HepG2 (cell line): Measurements from ENCODE around the gene HOXD8. TPM values are rescaled to one million over a fixed set of nuclear protein-coding genes. Genes with fewer than 3 reads are reported as not detected.

Experiments
- CBX2 ChIP-seq, 2 experiments: fragments of 200-600 bp in 1 of 2; sonication (generic); formaldehyde crosslinking in 1 of 2; IDR thresholded peaks; 2 replicates each; pipeline versions ENCODE4 v1.7.0 to v1.8.1; 2018 to 2022; ENCODE audit warnings: low read depth in 2 of 2, low read length in 1 of 2, mild to moderate bottlenecking in 1 of 2, missing genetic modification reagents in 1 of 2
- EZH2 ChIP-seq: conservative IDR thresholded peaks from 2 replicates; pipeline ENCODE4 v1.6.1; 2012; ENCODE audit warnings: mild to moderate bottlenecking, low read depth, low read length, moderate library complexity
- SP2 ChIP-seq: sonication (generic); formaldehyde crosslinking; IDR thresholded peaks from 2 replicates; pipeline ENCODE4 v1.5.1; 2020; ENCODE audit warnings: mild to moderate bottlenecking, missing genetic modification reagents
- ZFY ChIP-seq: sonication (generic); formaldehyde crosslinking; IDR thresholded peaks from 2 replicates; pipeline ENCODE4 v1.4.0; 2020; ENCODE audit warnings: missing genetic modification reagents
- ZNF33A ChIP-seq: sonication (generic); formaldehyde crosslinking; IDR thresholded peaks from 2 replicates; pipeline ENCODE4 v1.5.1; 2020; ENCODE audit warnings: missing genetic modification reagents, mild to moderate bottlenecking, moderate library complexity, borderline replicate concordance
- ZNF343 ChIP-seq: sonication (generic); formaldehyde crosslinking; IDR thresholded peaks from 2 replicates; pipeline ENCODE4 v1.4.0; 2020; ENCODE audit warnings: mild to moderate bottlenecking, missing genetic modification reagents
- ZNF501 ChIP-seq: sonication (generic); formaldehyde crosslinking; IDR thresholded peaks from 2 replicates; pipeline ENCODE4 v1.5.1; 2020; ENCODE audit warnings: mild to moderate bottlenecking, moderate library complexity, missing genetic modification reagents
- polyA plus RNA-seq, 8 experiments: library from polyadenylated mRNA; depleted of rRNA in 3 of 8; stranded (reverse) in 7 of 8; unstranded in 1 of 8; fragments of >200 nt; fragmentation: Illumina TruSeq in 4 of 8; extraction: Trizol in 4 of 8; gene quantifications; 2 replicates each; pipeline versions ENCODE4 v1.2.1 to v1.2.3, GENCODE V29; 2011 to 2016; ENCODE audit warnings: low read depth in 4 of 8, missing spikeins in 1 of 8, mixed read lengths in 1 of 8; ENCODE audit not compliant: insufficient read depth in 1 of 8
- total RNA-seq, 5 experiments: library from RNA; depleted of rRNA; stranded (reverse); fragments of >200 nt; fragmentation: Illumina TruSeq; extraction: Trizol; gene quantifications; 2 replicates each; pipeline ENCODE4 v1.2.3, GENCODE V29; 2016; ENCODE audit warnings: low read depth in 1 of 5
- TF ChIP-seq, protein P1 (sequence below): sonication (generic); formaldehyde crosslinking; conservative IDR thresholded peaks from 2 replicates; pipeline ENCODE4 v1.4.0; 2020; ENCODE audit warnings: mild to moderate bottlenecking, missing genetic modification reagents, moderate library complexity
- TF ChIP-seq, protein P2 (sequence below): sonication (generic); formaldehyde crosslinking; IDR thresholded peaks from 2 replicates; pipeline ENCODE4 v1.5.1; 2020; ENCODE audit warnings: missing genetic modification reagents, mild to moderate bottlenecking, borderline replicate concordance
- TF ChIP-seq, protein P3 (sequence below): sonication (generic); formaldehyde crosslinking; IDR thresholded peaks from 2 replicates; pipeline ENCODE4 v1.5.0; 2020; ENCODE audit warnings: mild to moderate bottlenecking, missing genetic modification reagents, borderline replicate concordance
- TF ChIP-seq, protein P4 (sequence below): sonication (generic); formaldehyde crosslinking; IDR thresholded peaks from 2 replicates; pipeline ENCODE4 v1.5.0; 2020; ENCODE audit warnings: mild to moderate bottlenecking, low read depth, missing genetic modification reagents, borderline replicate concordance
- TF ChIP-seq, protein P5 (sequence below): sonication (generic); formaldehyde crosslinking; IDR thresholded peaks from 2 replicates; pipeline ENCODE4 v1.8.1; 2023; ENCODE audit warnings: mild to moderate bottlenecking, missing genetic modification reagents
- TF ChIP-seq, protein P6 (sequence below): sonication (generic); formaldehyde crosslinking; IDR thresholded peaks from 2 replicates; pipeline ENCODE4 v1.5.1; 2020; ENCODE audit warnings: missing genetic modification reagents, mild to moderate bottlenecking, borderline replicate concordance

The HOXD8 gene
- total and polyA plus RNA-seq, 2 of the 13 experiments (the other 11 are each of a cell fraction or from before 2014, with no cell fraction given), result not detected

DNA sequence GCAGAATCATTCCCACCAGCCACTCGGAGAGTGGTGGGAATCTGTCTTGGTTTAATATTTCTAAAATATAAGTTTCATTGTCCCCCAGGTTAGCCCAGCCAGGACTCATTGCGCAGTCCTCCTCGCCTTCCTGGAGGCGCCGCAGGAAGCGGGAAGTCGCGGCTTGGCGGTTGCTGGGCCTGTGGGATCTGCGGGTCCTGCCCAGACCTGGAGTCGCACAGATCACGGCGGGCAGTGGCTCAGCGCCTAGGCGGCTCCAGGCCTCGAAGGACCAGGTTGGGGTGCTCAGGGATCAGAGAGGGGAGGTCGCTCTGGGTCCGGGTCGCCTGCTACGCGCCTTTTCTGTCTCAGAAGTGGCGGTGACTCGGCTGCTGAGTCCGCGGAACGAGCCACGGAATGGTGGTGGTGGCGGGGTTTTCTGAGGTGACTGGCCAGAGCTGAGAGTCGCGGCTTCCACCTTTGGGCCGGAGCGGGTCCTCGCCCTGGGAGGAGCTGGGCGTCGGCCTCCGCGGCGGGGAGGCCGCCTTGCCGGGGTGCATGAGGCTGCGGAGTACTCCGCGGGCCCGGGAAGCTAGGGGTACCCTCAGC, 30.3 kb downstream of the HOXD8 start (continued):
- TF ChIP-seq, protein P1, sequence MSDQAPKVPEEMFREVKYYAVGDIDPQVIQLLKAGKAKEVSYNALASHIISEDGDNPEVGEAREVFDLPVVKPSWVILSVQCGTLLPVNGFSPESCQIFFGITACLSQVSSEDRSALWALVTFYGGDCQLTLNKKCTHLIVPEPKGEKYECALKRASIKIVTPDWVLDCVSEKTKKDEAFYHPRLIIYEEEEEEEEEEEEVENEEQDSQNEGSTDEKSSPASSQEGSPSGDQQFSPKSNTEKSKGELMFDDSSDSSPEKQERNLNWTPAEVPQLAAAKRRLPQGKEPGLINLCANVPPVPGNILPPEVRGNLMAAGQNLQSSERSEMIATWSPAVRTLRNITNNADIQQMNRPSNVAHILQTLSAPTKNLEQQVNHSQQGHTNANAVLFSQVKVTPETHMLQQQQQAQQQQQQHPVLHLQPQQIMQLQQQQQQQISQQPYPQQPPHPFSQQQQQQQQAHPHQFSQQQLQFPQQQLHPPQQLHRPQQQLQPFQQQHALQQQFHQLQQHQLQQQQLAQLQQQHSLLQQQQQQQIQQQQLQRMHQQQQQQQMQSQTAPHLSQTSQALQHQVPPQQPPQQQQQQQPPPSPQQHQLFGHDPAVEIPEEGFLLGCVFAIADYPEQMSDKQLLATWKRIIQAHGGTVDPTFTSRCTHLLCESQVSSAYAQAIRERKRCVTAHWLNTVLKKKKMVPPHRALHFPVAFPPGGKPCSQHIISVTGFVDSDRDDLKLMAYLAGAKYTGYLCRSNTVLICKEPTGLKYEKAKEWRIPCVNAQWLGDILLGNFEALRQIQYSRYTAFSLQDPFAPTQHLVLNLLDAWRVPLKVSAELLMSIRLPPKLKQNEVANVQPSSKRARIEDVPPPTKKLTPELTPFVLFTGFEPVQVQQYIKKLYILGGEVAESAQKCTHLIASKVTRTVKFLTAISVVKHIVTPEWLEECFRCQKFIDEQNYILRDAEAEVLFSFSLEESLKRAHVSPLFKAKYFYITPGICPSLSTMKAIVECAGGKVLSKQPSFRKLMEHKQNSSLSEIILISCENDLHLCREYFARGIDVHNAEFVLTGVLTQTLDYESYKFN, result no peak
- TF ChIP-seq ZNF343, result no peak
- TF ChIP-seq ZNF33A, result no peak
- peak; percentile 98 for TF ChIP-seq EZH2
- TF ChIP-seq, protein P2, sequence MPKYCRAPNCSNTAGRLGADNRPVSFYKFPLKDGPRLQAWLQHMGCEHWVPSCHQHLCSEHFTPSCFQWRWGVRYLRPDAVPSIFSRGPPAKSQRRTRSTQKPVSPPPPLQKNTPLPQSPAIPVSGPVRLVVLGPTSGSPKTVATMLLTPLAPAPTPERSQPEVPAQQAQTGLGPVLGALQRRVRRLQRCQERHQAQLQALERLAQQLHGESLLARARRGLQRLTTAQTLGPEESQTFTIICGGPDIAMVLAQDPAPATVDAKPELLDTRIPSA (CRISPR knock-in tag), result 0 out of 2 replicates have a peak, but pooled peaks have one; percentile 62
- TF ChIP-seq, protein P3, sequence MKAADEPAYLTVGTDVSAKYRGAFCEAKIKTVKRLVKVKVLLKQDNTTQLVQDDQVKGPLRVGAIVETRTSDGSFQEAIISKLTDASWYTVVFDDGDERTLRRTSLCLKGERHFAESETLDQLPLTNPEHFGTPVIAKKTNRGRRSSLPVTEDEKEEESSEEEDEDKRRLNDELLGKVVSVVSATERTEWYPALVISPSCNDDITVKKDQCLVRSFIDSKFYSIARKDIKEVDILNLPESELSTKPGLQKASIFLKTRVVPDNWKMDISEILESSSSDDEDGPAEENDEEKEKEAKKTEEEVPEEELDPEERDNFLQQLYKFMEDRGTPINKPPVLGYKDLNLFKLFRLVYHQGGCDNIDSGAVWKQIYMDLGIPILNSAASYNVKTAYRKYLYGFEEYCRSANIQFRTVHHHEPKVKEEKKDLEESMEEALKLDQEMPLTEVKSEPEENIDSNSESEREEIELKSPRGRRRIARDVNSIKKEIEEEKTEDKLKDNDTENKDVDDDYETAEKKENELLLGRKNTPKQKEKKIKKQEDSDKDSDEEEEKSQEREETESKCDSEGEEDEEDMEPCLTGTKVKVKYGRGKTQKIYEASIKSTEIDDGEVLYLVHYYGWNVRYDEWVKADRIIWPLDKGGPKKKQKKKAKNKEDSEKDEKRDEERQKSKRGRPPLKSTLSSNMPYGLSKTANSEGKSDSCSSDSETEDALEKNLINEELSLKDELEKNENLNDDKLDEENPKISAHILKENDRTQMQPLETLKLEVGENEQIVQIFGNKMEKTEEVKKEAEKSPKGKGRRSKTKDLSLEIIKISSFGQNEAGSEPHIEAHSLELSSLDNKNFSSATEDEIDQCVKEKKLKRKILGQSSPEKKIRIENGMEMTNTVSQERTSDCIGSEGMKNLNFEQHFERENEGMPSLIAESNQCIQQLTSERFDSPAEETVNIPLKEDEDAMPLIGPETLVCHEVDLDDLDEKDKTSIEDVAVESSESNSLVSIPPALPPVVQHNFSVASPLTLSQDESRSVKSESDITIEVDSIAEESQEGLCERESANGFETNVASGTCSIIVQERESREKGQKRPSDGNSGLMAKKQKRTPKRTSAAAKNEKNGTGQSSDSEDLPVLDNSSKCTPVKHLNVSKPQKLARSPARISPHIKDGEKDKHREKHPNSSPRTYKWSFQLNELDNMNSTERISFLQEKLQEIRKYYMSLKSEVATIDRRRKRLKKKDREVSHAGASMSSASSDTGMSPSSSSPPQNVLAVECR, result 0 out of 2 replicates have a peak, but pooled peaks have one; percentile 17
- TF ChIP-seq CBX2 (IDR thresholded peaks at IDR 0.05; ENCODE audit: low read depth, low read length), result peak; percentile 66; the same call in 1 of the 2 replicates
- TF ChIP-seq CBX2 (CRISPR knock-in tag; IDR thresholded peaks at IDR 0.05; ENCODE audit: low read depth), result peak; percentile 58; the same call in 1 of the 2 replicates
- TF ChIP-seq, protein P4, sequence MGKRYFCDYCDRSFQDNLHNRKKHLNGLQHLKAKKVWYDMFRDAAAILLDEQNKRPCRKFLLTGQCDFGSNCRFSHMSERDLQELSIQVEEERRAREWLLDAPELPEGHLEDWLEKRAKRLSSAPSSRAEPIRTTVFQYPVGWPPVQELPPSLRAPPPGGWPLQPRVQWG (CRISPR knock-in tag), result no peak
- TF ChIP-seq, protein P5, sequence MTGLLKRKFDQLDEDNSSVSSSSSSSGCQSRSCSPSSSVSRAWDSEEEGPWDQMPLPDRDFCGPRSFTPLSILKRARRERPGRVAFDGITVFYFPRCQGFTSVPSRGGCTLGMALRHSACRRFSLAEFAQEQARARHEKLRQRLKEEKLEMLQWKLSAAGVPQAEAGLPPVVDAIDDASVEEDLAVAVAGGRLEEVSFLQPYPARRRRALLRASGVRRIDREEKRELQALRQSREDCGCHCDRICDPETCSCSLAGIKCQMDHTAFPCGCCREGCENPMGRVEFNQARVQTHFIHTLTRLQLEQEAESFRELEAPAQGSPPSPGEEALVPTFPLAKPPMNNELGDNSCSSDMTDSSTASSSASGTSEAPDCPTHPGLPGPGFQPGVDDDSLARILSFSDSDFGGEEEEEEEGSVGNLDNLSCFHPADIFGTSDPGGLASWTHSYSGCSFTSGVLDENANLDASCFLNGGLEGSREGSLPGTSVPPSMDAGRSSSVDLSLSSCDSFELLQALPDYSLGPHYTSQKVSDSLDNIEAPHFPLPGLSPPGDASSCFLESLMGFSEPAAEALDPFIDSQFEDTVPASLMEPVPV (CRISPR knock-in tag), result 0 out of 2 replicates have a peak, but pooled peaks have one; percentile 60
- peak; percentile 27; the same call in 1 of the 2 replicates for TF ChIP-seq ZNF501 (CRISPR knock-in tag)
- TF ChIP-seq ZFY (CRISPR knock-in tag), result peak; percentile 45; the same call in 1 of the 2 replicates
- TF ChIP-seq, protein P6, sequence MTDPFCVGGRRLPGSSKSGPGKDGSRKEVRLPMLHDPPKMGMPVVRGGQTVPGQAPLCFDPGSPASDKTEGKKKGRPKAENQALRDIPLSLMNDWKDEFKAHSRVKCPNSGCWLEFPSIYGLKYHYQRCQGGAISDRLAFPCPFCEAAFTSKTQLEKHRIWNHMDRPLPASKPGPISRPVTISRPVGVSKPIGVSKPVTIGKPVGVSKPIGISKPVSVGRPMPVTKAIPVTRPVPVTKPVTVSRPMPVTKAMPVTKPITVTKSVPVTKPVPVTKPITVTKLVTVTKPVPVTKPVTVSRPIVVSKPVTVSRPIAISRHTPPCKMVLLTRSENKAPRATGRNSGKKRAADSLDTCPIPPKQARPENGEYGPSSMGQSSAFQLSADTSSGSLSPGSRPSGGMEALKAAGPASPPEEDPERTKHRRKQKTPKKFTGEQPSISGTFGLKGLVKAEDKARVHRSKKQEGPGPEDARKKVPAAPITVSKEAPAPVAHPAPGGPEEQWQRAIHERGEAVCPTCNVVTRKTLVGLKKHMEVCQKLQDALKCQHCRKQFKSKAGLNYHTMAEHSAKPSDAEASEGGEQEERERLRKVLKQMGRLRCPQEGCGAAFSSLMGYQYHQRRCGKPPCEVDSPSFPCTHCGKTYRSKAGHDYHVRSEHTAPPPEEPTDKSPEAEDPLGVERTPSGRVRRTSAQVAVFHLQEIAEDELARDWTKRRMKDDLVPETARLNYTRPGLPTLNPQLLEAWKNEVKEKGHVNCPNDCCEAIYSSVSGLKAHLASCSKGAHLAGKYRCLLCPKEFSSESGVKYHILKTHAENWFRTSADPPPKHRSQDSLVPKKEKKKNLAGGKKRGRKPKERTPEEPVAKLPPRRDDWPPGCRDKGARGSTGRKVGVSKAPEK (CRISPR knock-in tag), result no peak
- 0 out of 2 replicates have a peak, but pooled peaks have one; percentile 23 for TF ChIP-seq SP2 (CRISPR knock-in tag)
